Epithelial cell of proximal tubule (primary cell): ENCODE measurements around the gene SOAT2. TPM values are rescaled to one million over a fixed set of nuclear protein-coding genes. Genes with fewer than 3 reads are reported as not detected.
"Not testable (repeated sequence)": the region's sequence is repeated elsewhere in the genome, so short reads cannot be mapped to it uniquely, and the experiment has no call there.

Experiments
- DNase-seq: peaks from one replicate; pipeline ENCODE4 v3.0.0-alpha.2; 2011; ENCODE audit warnings: low read depth
- H3K4me3 ChIP-seq: 2 replicates; pipeline ENCODE4 v1.5.1; 2011; ENCODE audit warnings: low read depth, mild to moderate bottlenecking, low read length
- total RNA-seq: library from RNA; depleted of rRNA; stranded (reverse); fragments of >200 nt; gene quantifications from 2 replicates; pipeline ENCODE4 v1.2.3, GENCODE V29; 2015
- TF ChIP-seq, protein P1 (sequence below): conservative IDR thresholded peaks from 2 replicates; pipeline ENCODE4 v1.5.1; 2012; ENCODE audit warnings: low read depth, mild to moderate bottlenecking, low read length

SOAT2 gene
- total RNA-seq, 1 donor from 2014 or later: not detected

DNA sequence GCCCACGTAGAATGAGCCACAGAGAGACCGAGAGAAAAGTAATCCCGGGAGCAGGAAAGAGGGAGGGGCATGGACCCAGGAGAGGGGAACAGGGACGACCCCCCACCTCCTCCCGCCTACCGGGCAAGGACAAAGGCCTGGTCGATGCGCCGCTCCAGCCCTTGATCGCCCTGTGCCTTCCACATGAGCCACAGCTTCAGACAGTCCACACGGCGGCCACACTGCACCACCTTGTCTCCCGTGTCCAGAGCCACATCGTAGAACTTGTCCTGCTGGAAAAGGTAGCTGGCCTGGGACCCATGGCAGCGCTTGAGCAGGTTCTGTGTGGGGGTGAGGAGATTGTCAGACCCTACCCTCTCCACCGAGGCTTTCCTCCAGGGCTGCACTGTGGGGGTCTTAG, 56.7 kb downstream of the SOAT2 start:
- DNase-seq: no peak
- TF ChIP-seq, protein P1, sequence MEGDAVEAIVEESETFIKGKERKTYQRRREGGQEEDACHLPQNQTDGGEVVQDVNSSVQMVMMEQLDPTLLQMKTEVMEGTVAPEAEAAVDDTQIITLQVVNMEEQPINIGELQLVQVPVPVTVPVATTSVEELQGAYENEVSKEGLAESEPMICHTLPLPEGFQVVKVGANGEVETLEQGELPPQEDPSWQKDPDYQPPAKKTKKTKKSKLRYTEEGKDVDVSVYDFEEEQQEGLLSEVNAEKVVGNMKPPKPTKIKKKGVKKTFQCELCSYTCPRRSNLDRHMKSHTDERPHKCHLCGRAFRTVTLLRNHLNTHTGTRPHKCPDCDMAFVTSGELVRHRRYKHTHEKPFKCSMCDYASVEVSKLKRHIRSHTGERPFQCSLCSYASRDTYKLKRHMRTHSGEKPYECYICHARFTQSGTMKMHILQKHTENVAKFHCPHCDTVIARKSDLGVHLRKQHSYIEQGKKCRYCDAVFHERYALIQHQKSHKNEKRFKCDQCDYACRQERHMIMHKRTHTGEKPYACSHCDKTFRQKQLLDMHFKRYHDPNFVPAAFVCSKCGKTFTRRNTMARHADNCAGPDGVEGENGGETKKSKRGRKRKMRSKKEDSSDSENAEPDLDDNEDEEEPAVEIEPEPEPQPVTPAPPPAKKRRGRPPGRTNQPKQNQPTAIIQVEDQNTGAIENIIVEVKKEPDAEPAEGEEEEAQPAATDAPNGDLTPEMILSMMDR: no peak
- H3K4me3 ChIP-seq: no peak overlapping the region

DNA sequence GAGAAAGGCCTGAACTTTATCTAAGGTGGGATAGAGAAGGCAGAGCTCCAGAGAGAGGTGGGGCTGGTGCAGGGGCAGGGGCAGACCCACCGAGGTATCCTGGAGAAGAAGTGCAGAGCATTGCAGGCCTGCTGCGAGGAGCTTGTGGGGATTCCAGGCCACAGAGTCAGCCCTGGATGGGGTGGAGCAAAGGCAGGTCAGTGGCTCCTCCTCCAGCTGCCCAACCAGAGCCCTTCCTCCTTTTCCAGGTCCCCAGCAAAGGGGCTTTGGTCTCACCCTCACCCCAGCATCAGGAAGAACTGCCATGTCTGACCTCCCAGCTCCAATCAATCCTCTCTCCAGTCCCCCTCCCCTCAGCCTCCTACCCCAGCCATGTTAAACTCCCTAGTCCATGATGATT, 57.4 kb downstream of the SOAT2 start:
- DNase-seq: no peak
- TF ChIP-seq, protein P1: no peak
- H3K4me3 ChIP-seq: no peak overlapping the region

DNA sequence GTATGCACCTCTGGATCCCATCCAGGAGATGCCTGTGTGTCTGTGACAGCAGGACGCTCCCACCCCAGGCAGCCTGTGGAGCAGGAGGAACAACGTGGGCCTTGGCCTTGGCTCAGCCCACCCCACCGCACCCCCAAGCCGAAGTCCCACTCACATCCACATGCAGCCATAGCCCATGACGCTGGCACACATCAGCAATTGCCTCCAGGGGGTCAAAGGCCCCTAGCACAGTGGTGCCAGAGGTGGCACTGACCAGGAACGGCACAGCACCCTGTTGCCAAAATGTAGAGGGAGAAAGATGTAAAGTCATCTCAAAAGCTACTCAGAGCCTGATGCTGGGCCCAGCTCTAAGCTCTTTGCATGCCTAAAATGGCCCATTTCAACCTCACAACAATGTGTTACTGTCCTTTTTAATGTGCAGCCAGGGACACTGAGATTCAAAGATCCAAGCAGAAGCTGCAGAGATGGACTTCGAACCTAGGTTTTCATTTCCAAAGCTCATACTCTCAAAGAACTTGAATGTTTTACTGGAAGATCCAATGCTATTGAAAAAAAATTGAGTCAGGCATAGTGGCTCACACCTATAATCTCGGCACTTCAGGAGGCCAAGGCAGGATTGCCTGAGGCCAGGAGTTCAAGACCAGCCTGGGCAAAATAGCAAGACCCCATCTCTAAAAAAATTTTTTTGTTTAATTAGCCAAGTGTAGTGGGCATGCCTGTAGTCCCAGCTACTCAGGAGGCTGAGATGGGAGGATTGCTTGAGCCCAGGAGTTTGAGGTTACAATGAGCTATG, 58.0 kb downstream of the SOAT2 start:
- no peak for DNase-seq
- TF ChIP-seq, protein P1: no peak
- H3K4me3 ChIP-seq: no peak overlapping the region

DNA sequence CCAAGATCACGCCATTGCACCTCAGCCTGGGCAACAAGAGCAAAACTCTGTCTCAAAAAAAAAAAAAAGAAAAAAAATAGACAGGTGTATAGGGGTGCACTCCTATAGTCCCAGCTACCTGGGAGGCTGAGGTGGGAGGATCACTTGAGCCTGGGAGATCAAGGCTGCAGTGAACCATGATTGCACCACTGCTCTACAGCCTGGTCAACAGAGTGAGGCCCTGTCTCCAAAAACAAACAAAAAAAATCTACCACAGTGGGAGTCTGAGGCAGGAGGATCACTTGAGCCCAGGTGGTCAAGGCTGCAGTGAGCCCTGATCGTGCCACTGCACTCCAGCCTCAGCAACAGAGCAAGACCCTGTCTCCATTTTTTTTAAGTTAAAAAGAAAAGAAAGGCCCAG, 59.7 kb downstream of the SOAT2 start:
- DNase-seq: not testable (repeated sequence)

DNA sequence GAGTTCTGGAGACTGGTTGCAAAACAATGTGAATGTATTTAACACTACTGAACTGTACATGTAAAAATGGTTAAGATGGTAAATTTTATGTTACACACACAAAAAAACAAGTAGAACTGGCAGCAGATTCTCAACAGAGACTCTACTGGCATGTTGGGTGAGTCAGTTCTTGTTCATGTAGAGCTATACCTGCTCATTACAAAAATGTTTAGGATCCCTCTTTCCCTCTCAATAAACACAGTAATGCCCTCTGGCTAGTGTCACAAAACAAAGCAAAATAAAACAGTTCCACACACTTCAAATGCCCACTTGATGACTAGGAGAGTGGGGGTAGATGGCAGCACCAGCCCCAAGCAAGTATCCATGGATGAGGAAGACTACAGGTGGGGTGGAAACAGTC, 63.6 kb downstream of the SOAT2 start:
- TF ChIP-seq, protein P1: no peak
- no peak overlapping the region for H3K4me3 ChIP-seq
- no peak for DNase-seq

More for the DNA sequence above, 59.7 kb downstream of the SOAT2 start:
- H3K4me3 ChIP-seq: not testable (repeated sequence)

DNA sequence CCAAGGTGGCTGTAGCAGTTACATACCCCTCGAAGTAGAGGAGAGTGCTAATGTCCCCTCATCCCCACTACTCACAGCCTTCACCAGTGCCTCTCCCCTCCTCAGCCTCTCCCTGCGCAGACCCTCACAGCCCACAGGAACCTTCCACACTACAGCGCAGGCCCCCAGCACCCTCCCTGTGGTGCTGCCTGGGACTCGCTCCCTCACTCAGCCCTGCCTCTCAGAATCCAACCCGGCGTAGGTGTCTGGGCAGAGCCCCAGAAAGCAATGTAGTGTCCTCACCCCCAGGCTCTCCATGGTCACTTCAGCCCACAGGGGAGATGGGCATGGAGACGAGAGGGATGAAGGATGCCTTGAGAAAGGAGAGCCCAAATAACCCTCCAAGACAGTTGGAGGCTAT, 66.4 kb downstream of the SOAT2 start:
- DNase-seq: no peak
- TF ChIP-seq, protein P1: no peak
- H3K4me3 ChIP-seq: no peak overlapping the region

DNA sequence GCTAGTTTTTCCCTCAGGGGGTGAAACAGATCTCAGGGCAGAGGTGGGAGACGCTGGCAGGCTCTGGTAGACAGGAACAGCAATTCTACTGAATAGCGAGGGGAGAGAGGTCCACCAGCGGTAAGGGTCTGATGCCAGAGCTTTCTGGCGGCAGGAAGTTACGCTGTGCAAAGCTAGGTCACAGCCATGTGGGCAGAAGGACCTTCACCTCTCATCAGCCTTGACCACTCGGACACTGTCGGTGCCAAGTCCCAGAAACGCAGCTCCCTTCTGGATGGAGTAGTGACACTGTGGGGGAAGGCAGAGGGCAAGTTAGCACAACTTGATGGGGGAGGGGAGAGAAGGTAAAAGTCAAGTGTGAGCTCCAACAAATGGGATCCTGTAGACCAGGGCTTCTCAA, 66.9 kb downstream of the SOAT2 start:
- H3K4me3 ChIP-seq: no peak overlapping the region
- DNase-seq: no peak
- TF ChIP-seq, protein P1: no peak
